ENCODE measurements around the gene LONRF2. TPM values are rescaled to one million over a fixed set of nuclear protein-coding genes. Genes with fewer than 3 reads are reported as not detected.
"Not testable (repeated sequence)": the region's sequence is repeated elsewhere in the genome, so short reads cannot be mapped to it uniquely, and the experiment has no call there.

Gene LONRF2
- total RNA-seq (2014; rRNA removed; shearing (Covaris generic)) = 0.29 and 0.79 TPM in 2 replicates

DNA sequence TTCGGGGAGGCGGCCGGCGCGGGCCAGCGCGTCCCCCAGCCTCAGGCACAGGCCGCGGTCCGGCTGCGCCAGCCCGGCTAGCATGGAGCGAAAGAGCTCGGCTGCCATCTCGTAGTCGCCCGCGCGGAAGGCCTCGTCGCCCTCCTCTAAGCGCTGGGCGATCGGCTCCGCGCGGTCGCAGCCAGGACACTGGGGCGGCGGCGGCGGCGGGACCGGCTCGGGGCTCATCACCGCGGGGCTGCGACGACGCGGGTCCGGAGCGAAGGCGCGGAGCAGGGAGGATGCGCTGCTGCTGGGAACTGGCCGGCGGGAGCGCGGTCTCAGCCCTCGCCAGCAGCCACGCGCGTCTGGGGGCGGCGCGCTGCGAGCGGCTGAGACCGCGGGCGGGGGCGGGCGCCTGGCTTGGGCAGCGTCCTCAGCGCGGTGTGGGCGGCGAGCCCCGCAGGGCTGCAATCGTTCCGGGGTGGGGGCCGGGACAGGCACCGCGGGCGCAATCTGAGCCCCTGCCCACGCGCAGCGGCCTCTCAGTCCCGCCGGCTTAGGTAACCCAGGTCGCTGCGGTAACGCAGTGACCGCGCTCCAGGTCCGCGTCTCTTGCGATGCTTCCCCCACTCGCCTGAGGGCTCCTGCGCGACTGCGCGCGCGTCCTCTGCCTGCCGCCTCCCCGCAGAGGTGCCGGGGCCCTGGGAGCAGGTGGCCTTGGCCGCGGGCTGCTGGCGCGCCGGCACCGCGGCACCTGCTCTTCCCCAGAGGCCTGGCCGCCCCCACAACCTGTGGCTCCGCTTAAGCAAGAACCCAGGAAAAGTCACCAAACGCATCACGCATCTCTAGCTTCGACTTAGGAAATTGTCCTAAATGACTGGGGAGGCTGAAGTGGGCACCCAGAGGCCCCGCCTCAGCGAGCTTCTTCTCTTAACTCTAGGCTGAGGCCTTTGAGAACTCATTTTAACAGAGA lies at the start of gene LONRF2:
Gene LONRF2 (minus strand): TSS at position 636 of the 955 bp plus-strand sequence. CDS start 408 bp downstream, at position 228.
- no peak for DNase-seq (ENCODE audit: low spot score)

DNA sequence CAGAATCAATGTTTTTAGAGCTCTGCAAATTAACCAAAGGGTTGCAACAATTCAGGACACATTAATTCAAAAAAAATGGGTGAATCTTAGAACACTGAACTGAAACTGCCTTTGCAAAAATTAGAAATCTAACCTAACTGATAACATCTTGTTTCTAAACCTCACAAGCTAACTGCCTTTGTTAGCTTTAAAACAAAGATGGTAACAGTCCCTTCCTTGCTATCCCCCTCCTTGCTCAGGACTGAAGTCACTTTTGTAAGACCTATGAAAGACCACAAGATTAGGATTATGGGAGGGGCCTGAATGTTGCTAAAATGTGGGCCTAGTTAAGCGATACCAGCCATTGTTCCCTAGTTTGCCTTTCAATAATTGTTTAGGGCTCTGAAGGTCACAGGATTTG lies 44.9 kb upstream of the LONRF2 start:
- DNase-seq (ENCODE audit: low spot score) = no peak

DNA sequence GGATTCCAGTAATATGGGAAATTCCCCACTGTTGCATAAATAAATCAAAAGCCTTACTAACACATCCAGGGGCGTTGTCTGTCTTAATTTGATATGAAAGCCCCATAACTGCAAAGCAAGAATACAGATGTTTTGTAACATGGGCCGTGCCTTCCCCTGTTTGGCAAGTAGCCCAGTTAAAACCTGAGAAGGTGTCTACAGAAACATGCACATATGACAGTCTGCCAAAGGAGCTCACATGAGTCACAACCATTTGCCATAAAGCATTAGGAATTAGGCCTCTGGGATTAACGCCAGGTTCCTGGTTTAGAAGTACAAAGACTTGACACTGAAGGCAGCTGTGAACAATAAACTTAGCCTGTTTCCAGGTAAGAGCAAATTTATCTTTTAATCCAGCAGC lies 43.1 kb upstream of the LONRF2 start:
- DNase-seq (ENCODE audit: low spot score) = peak; percentile 38

DNA sequence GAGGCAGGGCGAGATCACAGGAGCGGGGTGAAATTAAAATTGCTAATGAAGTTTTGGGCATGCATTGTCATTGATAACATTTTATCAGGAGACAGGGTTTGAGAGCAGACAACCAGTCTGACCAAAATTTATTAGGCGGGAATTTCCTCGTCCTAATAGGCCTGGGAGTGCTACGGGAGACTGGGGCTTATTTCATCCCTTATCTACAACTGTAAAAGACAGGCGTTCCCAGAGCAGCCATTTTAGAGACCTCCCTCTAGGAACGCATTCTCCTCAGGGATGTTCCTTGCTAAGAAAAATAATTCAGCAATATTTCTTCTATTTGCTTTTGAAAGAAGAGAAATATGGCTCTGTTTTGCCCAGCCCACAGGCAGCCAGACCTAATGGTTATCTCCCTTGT lies 40.0 kb upstream of the LONRF2 start:
- not testable (repeated sequence) for DNase-seq (ENCODE audit: low spot score)

DNA sequence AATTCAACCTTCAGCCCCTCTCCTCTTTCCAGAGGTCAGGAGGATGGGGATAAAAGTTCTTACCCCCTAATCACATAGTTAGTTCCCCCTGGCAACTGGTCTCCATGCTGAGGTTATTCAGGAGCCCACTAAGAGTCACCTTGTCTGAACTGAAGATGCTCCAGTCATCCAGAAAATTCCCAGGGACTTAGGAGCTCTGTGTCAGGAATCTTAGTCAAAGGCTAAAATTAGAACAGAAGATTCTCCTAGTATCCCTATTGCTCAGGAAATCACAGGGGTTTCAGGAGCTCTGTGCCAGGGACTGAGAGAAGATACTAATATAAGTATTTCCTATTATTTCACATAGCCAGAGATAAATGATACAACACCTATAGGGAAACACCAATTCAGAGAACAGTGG lies 37.3 kb upstream of the LONRF2 start:
- DNase-seq (ENCODE audit: low spot score) = no peak

DNA sequence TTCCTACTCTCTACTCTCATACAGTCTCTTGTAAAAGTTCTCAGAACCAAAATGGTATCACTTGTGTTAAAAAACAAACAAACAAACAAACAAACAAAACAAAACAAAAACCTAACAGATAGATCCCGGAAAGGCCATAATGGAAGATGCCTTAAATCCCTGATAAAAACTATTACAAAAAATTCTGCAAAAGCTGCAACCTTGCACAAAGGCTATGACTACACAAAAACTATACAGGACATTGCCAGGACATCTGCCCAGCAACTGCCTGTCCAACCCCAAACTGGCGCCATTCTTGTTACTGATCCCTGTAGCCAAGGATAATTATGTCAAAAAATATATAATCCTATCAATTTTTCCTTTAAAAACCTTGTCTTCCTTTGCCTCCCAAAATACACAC lies 36.3 kb upstream of the LONRF2 start:
- DNase-seq (ENCODE audit: low spot score) = no peak

DNA sequence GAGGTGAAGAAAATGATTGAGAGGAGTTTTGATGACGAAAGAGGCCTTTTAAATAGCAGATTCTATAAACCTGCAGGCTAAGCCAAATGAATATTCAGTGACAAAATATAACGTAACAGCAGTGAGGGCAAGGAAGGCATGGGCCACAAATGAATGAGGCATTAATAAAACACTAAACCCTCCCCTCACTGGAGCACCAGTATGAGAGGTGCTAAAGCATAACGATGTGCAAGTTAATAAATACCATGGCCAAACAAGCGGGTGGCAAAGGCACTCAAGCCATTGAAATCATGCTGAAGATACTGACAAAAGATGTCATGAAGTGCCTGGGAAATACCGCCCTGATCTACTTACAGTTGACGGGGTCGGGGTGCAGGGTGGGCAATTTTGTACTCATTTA lies 30.2 kb upstream of the LONRF2 start:
- DNase-seq (ENCODE audit: low spot score) = no peak

DNA sequence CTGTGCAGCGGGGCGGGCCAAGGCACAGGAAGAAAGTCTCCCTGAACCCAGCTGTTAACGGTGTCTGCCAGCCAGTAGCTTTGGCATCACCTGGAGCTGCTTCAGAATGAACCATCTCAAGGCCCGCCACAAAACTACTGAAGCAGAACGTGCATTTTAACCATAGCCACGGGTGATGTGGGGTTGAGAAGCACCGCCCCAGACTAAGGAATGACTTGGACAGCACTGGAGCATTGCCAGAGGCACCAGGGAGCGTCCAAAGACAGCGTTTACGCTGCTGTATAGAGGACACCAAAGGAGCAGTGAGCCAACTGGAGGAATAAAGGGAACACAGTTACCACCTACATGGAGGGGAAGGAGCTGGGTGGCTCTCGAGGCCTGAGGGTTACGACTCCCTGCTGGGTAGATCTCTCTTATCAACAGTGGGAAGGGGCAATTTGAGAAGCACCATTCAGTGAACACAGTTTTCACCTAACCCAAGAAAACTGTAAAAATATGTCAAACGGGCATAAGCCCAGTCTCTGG lies 28.4 kb upstream of the LONRF2 start:
- no peak for DNase-seq (ENCODE audit: low spot score)

DNA sequence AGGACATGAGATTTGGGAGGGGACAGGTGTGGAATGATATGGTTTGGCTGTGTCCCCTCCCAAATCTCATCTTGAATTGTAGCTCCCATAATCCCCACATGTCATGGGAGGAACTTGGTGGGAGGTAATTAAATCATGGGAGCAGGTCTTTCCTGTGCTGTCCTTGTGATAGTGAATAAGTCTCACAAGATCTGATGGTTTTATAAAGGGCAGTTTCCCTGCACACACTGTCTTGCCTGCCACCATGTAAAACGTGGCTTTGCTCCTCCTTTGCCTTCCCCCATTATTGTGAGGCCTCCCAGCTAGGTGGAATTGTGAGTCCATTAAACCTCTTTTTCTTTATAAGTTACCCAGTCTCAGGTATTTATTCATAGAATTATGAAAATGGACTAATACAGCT lies 22.8 kb upstream of the LONRF2 start:
- DNase-seq (ENCODE audit: low spot score) = not testable (repeated sequence)

DNA sequence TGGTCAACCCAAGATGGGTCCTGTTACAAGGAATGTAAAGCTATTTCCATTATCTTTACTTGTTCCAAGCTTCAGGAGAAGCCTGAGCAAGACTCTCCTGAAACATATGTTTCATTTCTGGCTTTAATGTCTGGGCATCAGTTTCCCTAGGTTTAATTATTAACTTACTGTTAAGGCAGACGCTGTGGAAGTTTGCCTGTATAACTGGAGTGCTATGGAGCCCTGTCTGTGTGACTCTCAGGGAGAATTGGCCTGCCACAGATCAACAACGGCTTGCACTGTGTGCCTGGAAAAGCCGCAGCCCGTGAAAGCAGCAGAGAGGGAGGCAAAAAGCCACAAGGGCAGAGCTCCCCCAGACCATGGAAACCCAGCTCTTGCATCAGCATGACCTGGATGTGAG lies 22.1 kb upstream of the LONRF2 start:
- DNase-seq (ENCODE audit: low spot score) = no peak

DNA sequence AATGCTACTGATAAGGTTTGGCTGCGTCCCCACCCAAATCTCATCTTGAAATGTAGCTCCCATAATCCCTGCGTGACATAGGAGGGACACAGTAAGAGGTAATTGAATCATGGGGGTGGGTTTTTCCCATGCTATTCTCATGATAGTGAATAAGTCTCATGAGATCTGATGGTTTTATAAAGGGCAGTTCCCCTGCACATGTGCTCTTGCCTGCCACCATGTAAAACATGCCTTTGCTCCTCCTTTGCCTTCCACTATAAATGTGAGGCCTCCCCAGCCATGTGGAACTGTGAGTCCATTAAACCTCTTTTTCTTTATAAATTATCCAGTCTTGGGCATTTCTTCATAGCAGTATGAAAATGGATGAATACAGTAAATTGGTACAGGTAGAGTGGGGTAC lies 20.2 kb upstream of the LONRF2 start:
- DNase-seq (ENCODE audit: low spot score) = not testable (repeated sequence)

DNA sequence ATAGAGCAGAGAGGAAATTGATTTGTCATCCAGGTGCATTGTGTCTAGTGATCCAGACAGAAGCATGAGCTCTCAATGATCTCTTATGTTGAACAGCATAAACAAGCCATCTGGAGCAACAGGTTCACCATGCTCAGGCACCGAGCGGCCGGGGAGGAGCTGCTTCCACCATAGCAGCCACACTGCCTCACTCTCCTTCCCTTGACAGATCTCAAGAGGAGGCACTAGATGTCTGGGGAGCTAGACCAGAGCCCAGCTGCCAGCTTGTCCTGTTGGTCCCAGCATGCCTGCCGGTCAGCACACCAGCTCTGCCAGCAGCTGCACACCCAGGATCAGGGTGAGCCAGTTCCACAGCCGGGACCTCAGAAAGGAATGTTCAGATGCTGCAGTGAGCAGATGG lies 17.5 kb upstream of the LONRF2 start:
- no peak for DNase-seq (ENCODE audit: low spot score)

DNA sequence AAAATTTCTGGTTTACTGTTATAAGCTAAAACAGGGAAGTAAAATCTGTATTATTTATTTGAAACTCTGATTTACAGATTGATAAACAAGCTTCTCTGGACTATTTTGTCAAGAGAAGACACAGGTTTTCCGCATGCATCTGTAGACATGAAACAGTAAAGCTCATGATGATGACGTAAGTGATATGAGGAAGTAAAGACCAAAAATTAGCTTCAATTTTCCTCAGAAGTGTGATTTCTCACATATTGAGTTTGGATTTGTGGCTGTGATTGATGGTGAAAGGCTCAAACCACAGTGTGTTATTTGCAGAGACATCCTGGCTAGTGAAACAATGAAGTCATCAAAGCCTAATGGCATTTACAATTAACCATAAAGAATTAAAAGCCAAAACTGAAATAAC lies 12.6 kb upstream of the LONRF2 start:
- DNase-seq (ENCODE audit: low spot score) = no peak

DNA sequence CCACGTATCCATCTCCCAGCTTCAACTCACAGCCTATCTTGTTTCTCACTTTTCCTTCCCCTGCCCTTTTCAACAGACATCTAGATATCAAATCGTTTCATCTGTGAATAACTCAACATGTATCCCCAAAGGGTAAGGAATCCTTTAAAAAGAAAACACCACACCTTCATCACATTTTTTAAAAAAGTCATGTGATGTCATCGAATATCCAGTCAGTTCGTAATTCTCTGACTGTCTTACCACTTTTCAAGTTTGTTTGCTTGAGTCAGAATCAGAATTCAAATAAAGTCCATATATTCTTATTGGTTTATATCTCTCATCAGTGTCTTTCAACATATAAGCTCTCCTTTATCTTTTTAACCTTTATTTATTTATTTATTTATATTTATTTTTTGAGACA lies 5.4 kb upstream of the LONRF2 start:
- DNase-seq (ENCODE audit: low spot score) = no peak

DNA sequence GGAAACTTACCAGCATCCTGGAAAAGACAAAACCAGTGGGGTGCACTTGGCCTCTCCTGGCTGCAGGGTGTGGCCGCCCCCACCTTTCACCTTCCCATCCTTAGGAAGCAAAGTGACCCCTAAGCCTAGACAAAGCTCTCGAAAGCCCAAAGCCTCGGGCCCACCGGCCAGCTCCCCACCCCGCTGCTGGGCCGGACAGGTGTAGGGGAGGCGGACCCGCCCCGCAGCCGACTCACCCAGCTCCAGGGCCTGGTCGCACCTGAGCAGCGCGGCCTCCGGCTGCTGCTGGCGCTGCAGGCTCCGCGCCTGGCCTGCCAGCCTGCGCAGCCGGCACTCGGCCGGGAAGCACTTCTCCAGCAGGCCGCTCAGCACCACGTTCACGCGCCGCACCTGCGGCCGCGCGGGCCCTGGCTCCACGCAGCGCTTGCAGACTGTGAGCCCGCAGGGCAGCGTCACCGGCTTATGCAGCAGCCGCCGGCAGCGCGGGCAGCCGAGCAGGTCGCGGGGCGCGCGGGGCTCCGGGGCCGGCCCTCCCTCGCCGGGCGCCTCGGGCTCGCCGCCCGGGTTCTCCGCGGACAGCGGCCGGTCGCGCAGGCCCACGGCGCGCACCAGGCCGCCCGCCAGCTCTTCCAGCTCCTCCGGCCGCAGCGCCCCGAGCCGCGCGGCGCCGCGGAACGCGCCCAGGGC lies 979 bp downstream of the LONRF2 start:
- no peak for DNase-seq (ENCODE audit: low spot score)

DNA sequence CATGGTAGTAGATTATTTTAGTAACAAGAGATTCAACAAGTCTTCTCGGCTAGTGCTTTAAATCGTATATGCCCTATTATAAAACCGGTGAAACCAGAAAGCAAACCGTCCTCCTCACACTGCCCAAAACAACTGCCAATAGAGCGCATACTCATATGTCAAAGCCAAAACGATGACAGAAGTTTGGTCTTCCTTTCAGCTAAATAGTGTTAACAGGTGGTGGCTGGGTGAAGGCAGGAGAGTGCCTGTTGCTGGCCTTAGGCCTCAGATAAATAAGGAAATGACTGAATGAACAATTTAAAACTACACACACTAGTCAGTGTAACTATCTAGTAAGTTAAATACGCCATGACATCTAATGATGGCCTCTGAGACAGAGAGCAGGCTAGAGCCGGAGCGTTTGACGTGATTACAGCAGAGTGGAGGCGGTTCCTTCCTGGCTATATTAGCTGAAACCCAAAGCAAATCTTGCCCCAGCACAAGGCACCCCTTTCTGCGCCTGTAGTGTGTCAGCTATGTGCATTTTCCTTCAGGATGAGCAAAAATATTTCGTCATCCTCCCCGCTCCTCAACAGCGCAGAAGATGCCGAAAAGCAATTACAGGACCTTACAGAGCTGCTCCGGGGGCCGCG lies 1.6 kb downstream of the LONRF2 start:
- DNase-seq (ENCODE audit: low spot score) = no peak

DNA sequence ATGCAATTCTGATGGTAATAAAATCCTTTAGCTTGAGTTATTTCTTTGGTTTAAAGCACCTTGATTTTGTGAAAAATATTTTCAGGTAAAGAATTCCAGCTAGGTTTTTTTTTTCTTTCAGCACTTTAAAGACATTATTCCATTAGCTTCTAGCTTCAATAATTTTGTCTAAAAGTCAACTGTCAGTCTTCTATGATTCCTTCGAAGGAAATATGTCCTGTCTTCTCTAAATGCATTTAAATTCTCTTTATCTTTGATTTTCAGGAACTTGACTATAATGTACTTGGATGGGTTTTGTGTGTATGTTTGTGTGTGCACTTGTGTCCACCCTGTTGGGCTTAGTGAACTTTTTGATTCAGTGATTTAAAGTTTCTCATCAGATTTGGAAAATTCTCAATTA lies 4.7 kb downstream of the LONRF2 start:
- DNase-seq (ENCODE audit: low spot score) = no peak

DNA sequence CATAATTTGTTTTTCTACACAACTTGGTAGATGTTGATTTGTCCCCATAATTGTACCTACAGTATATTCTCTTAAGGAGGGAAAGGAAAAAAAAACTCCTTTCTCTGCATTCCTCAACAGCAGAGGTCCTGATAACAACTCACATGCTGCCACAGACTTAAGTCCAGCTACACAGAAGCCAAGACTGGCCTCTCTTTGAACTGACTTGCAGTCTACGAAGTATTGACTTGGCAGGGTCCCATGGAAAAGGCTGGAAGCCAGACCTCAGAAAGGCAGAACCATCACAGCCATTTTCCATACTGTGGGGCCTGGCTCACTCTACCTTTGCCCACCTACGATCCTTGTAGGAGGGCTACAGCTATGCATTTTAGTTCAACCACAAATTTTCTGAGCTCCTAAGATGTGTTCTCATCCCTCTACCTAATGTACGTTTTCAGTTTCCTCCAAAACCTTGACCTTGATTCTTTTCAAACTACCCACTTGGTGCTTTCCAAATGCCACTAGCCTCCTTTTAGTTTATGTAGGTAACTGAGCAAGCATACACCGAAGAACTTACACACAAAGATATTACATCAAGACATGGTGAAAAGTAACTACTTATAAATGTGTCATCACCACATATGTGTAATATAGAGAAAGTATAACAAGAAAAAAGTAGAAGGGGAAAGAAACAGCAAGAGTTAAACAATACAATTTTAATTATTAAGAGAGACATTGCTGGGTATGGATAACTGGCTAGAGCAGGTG lies 12.2 kb downstream of the LONRF2 start:
- no peak for DNase-seq (ENCODE audit: low spot score)

DNA sequence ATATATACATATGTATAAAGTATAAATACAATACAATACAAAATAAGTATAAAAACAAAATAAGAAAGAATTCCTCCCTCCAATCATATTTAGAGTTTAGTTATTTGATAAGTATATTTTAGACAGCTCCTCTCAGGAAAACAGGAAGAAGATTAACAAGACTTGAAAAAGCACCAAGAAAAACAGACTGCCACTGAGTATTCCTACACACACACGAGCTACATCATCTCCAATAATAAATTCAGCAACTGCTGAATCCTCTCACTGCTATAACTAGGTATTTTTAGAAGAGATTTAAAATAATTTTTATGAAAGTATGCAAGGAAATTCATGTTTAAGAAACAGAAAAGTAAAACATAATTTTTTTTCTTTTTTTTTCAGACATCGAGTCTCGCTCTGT lies 13.0 kb downstream of the LONRF2 start:
- no peak for DNase-seq (ENCODE audit: low spot score)

DNA sequence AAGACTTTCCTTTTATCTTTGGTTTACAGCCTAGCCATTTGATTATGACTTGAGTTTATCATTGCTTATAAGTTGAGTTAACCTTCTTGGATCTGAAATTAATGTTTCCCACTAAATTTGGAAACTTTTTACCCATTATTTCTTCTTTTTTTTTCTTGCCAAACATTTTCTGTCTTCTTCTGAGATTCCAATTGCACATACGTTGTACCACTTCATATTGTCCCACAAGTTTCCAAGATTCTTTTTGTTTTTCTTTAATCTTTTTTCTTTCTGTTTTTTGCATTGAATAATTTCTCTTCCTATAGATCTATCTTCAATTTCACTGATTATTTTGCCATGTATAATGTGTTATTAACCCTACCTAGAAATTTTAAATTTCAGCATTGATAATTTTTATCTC lies 18.6 kb downstream of the LONRF2 start:
- no peak for DNase-seq (ENCODE audit: low spot score)

DNA sequence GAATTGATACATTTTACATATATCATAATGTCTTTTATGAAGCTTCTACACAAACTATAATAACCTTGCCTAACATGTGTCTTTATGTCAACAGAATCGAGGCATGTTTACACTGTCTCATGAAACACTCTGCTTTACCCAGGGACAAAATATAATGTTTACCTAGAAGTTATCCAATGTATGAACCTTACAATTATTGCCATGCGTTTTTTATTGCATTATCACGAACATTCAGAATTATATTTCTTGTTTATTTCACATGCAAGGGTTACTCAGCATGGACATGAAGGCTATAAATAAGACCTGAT lies 19.8 kb downstream of the LONRF2 start:
- DNase-seq (ENCODE audit: low spot score) = no peak

Measured in HT-29 (cell line).